K562 (cell line): ENCODE results near the gene ZFP36. TPM values are rescaled to one million over a fixed set of nuclear protein-coding genes. Genes with fewer than 3 reads are reported as not detected.

Source experiments
- JUNB ChIP-seq: fragments of 450-650 bp; formaldehyde crosslinking; conservative IDR thresholded peaks from 2 replicates; pipeline ENCODE4 v1.4.0; 2020; ENCODE audit warnings: mild to moderate bottlenecking
- LEF1 ChIP-seq: fragments of 450-650 bp; IDR thresholded peaks from 2 replicates; pipeline ENCODE4 v1.6.1; 2016; ENCODE audit warnings: mild to moderate bottlenecking
- NCOA4 ChIP-seq: fragments of 450-650 bp; IDR thresholded peaks from 2 replicates; pipeline ENCODE4 v1.6.1; 2018; ENCODE audit warnings: mild to moderate bottlenecking; ENCODE audit not compliant: partially characterized antibody
- NR0B1 ChIP-seq: fragments of 450-650 bp; IDR thresholded peaks from one replicate; pipeline ENCODE4 v1.6.1; 2018; ENCODE audit warnings: mild to moderate bottlenecking, moderate library complexity; ENCODE audit not compliant: partially characterized antibody
- NR2C2 ChIP-seq, 2 experiments: fragments of 200-800 bp in 1 of 2; sonication (Bioruptor generic) in 1 of 2; sonication (generic) in 1 of 2; formaldehyde crosslinking in 1 of 2; IDR thresholded peaks; 2 replicates each; pipeline versions ENCODE4 v1.6.1 to v1.8.0; 2016 to 2022; ENCODE audit warnings: mild to moderate bottlenecking in 1 of 2, missing compliant biosample characterization in 1 of 2, missing genetic modification characterization in 1 of 2, missing genetic modification reagents in 1 of 2
- PTTG1 ChIP-seq: fragments of 450-650 bp; IDR thresholded peaks from 2 replicates; pipeline ENCODE4 v1.6.1; 2016; ENCODE audit warnings: low read depth, mild to moderate bottlenecking, missing genetic modification characterization, missing compliant biosample characterization
- ZEB2 ChIP-seq: fragments of 450-650 bp; IDR thresholded peaks from 2 replicates; pipeline ENCODE4 v1.6.1; 2016
- ZKSCAN1 ChIP-seq: fragments of 150-350 bp; IDR thresholded peaks from 2 replicates; pipeline ENCODE4 v1.6.1; 2016; ENCODE audit warnings: low read depth, low read length
- ZNF143 ChIP-seq: sonication (generic); formaldehyde crosslinking; IDR thresholded peaks from 2 replicates; pipeline ENCODE4 v1.9.0; 2022; ENCODE audit warnings: mild to moderate bottlenecking, missing genetic modification reagents
- ZNF518B ChIP-seq: fragments of 250-450 bp; sonication (Bioruptor Pico); IDR thresholded peaks from 2 replicates; pipeline ENCODE4 v1.5.0; 2021; ENCODE audit warnings: mild to moderate bottlenecking, moderate library complexity
- ZNF696 ChIP-seq: fragments of 250-450 bp; sonication (Bioruptor Pico); conservative IDR thresholded peaks from 2 replicates; pipeline ENCODE4 v1.4.0; 2020; ENCODE audit warnings: mild to moderate bottlenecking, moderate library complexity
- ZNF699 ChIP-seq: fragments of 250-450 bp; sonication (Bioruptor Pico); IDR thresholded peaks from 2 replicates; pipeline ENCODE4 v1.8.0; 2021; ENCODE audit warnings: mild to moderate bottlenecking, moderate library complexity; ENCODE audit not compliant: insufficient replicate concordance
- polyA plus RNA-seq, 8 experiments: library from polyadenylated mRNA; depleted of rRNA in 4 of 8; stranded (reverse) in 5 of 8; unstranded in 3 of 8; fragments of >200 nt; fragmentation: Nextera tagmentation in 2 of 8; fragmentation: Illumina TruSeq in 1 of 8; extraction: Ambion mirVana in 2 of 8; extraction: Trizol in 1 of 8; gene quantifications; 2 replicates each; pipeline versions ENCODE4 v1.2.1 to v1.2.3, GENCODE V29; 2011 to 2014; ENCODE audit warnings: inconsistent platforms in 1 of 8, missing spikeins in 1 of 8
- total RNA-seq, 7 experiments: library from RNA; depleted of rRNA in 6 of 7; stranded (reverse); fragments of >200 nt in 6 of 7; fragmentation: Illumina TruSeq in 2 of 7; extraction: Trizol in 2 of 7; gene quantifications; 2 replicates each; pipeline versions ENCODE4 v1.2.1 to v1.2.3, GENCODE V29; 2011 to 2021; ENCODE audit warnings: low replicate concordance in 1 of 7
- TF ChIP-seq, protein P1 (sequence below): fragments of 450-650 bp; formaldehyde crosslinking; IDR thresholded peaks from 2 replicates; pipeline ENCODE4 v1.4.0; 2020; ENCODE audit warnings: mild to moderate bottlenecking, moderate library complexity
- TF ChIP-seq, protein P2 (sequence below): fragments of 450-650 bp; IDR thresholded peaks from 2 replicates; pipeline ENCODE4 v1.6.1; 2016; ENCODE audit warnings: borderline replicate concordance
- TF ChIP-seq, protein P3 (sequence below): fragments of 250-450 bp; sonication (Bioruptor Pico); IDR thresholded peaks from 2 replicates; pipeline ENCODE4 v1.4.0; 2020; ENCODE audit warnings: mild to moderate bottlenecking

The ZFP36 gene
- total and polyA plus RNA-seq, 9 of the 15 experiments (the other 6 are each of a cell fraction or from before 2014, with no cell fraction given): 1.0 to 20.1 (median 3.5) TPM

DNA sequence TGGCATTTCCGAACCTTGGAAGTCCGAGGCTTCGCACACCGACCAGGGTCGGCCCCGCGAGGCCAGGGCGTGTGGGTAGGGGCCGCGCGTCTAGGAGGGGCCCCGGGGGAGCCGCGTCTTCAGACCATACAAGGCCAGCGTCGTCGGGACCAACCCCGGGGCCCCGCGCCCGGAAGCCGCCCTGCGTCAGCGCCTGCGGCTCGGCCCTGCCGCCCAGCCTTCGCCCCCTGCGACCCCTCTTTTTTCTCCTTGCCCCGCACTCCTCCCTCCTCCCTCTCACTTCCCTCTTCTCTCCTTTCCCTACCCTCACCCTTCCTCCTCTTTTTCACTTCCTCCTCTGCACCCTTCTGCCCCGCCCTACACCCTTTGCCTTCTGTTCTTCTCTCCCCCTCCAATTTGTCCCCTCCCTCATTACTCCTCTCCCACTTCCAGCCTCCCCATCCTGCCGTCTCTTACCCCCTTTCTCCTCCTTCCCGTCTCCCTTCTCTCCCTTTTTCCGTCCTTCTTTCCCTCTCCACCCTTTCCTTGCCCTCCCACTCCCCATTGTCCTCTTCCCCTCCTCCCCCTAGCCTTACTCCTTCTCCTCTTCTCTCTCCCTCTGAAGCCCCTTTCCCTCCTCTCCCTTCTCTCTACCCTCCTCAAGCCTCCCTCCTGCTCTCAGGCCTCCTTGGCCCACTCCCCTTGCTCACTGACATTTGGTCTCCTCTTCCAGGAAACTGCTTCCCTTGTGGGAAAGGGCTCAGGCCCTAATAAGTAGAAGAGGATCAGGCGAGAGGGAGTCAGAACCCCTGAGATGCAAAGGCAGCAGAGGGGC, 3.6 kb downstream of the ZFP36 start (continued):
- TF ChIP-seq, protein P1, sequence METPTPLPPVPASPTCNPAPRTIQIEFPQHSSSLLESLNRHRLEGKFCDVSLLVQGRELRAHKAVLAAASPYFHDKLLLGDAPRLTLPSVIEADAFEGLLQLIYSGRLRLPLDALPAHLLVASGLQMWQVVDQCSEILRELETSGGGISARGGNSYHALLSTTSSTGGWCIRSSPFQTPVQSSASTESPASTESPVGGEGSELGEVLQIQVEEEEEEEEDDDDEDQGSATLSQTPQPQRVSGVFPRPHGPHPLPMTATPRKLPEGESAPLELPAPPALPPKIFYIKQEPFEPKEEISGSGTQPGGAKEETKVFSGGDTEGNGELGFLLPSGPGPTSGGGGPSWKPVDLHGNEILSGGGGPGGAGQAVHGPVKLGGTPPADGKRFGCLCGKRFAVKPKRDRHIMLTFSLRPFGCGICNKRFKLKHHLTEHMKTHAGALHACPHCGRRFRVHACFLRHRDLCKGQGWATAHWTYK: peak; percentile 53; the same call in 1 of the 2 replicates
- TF ChIP-seq ZNF696 (CRISPR knock-in tag): no peak
- no peak for TF ChIP-seq PTTG1 (tag)
- no peak for TF ChIP-seq ZNF699 (CRISPR knock-in tag)
- TF ChIP-seq JUNB: no peak
- peak; percentile 46 for TF ChIP-seq NCOA4
- no peak for TF ChIP-seq NR2C2 (CRISPR knock-in tag; IDR thresholded peaks at IDR 0.05)
- peak; percentile 71 for TF ChIP-seq NR2C2 (tag; IDR thresholded peaks at IDR 0.05)
- no peak for TF ChIP-seq NR0B1
- 0 out of 2 replicates have a peak, but pooled peaks have one; percentile 6 for TF ChIP-seq ZNF143 (CRISPR knock-in tag)
- no peak for TF ChIP-seq ZNF518B (CRISPR knock-in tag)
- peak; percentile 26; the same call in 1 of the 2 replicates for TF ChIP-seq ZEB2
- TF ChIP-seq, protein P2, sequence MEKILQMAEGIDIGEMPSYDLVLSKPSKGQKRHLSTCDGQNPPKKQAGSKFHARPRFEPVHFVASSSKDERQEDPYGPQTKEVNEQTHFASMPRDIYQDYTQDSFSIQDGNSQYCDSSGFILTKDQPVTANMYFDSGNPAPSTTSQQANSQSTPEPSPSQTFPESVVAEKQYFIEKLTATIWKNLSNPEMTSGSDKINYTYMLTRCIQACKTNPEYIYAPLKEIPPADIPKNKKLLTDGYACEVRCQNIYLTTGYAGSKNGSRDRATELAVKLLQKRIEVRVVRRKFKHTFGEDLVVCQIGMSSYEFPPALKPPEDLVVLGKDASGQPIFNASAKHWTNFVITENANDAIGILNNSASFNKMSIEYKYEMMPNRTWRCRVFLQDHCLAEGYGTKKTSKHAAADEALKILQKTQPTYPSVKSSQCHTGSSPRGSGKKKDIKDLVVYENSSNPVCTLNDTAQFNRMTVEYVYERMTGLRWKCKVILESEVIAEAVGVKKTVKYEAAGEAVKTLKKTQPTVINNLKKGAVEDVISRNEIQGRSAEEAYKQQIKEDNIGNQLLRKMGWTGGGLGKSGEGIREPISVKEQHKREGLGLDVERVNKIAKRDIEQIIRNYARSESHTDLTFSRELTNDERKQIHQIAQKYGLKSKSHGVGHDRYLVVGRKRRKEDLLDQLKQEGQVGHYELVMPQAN: peak; percentile 88
- TF ChIP-seq ZKSCAN1: no peak
- TF ChIP-seq, protein P3, sequence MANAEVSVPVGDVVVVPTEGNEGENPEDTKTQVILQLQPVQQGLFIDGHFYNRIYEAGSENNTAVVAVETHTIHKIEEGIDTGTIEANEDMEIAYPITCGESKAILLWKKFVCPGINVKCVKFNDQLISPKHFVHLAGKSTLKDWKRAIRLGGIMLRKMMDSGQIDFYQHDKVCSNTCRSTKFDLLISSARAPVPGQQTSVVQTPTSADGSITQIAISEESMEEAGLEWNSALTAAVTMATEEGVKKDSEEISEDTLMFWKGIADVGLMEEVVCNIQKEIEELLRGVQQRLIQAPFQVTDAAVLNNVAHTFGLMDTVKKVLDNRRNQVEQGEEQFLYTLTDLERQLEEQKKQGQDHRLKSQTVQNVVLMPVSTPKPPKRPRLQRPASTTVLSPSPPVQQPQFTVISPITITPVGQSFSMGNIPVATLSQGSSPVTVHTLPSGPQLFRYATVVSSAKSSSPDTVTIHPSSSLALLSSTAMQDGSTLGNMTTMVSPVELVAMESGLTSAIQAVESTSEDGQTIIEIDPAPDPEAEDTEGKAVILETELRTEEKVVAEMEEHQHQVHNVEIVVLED (CRISPR knock-in tag): no peak
- TF ChIP-seq LEF1: no peak
